Measurements from ENCODE around the gene PRPS1L1.

The PRPS1L1 gene

GRCh38 chr7:18004372-18004771, 23.3 kb downstream of the PRPS1L1 start:
- no peak for DNase-seq

GRCh38 chr7:18003286-18003994, 24.2 kb downstream of the PRPS1L1 start:
- no peak for DNase-seq

GRCh38 chr7:17998692-17999091, 29.0 kb downstream of the PRPS1L1 start:
- DNase-seq, result no peak

- no peak for DNase-seq
These were observed 31.0 kb downstream of the PRPS1L1 start for GRCh38 chr7:17996442-17997223.

- no peak for DNase-seq
These were observed 31.6 kb downstream of the PRPS1L1 start for GRCh38 chr7:17996040-17996439.

- no peak for DNase-seq
These were observed 33.4 kb downstream of the PRPS1L1 start for GRCh38 chr7:17994079-17994850.

- DNase-seq, result no peak
These were observed 35.6 kb downstream of the PRPS1L1 start for GRCh38 chr7:17991866-17992648.

- DNase-seq, result no peak
These were observed 36.9 kb downstream of the PRPS1L1 start for GRCh38 chr7:17990761-17991160.

- DNase-seq, result no peak
These were observed 38.1 kb downstream of the PRPS1L1 start for GRCh38 chr7:17989546-17989945.

- DNase-seq, result no peak
These were observed 38.8 kb downstream of the PRPS1L1 start for GRCh38 chr7:17988858-17989257.

- no peak for DNase-seq
These were observed 39.5 kb downstream of the PRPS1L1 start for GRCh38 chr7:17988141-17988540.

GRCh38 chr7:17986851-17987250, 40.8 kb downstream of the PRPS1L1 start:
- no peak for DNase-seq

GRCh38 chr7:17985473-17986239, 42.0 kb downstream of the PRPS1L1 start:
- no peak for DNase-seq

GRCh38 chr7:17984288-17984687, 43.4 kb downstream of the PRPS1L1 start:
- no peak for DNase-seq

GRCh38 chr7:17983221-17984062, 44.2 kb downstream of the PRPS1L1 start:
- no peak for DNase-seq

- no peak for DNase-seq
These were observed 50.7 kb downstream of the PRPS1L1 start for GRCh38 chr7:17976952-17977351.

Data from kidney glomerular epithelial cell (primary cell).